ENCODE data around the gene HS1BP3.

DNA sequence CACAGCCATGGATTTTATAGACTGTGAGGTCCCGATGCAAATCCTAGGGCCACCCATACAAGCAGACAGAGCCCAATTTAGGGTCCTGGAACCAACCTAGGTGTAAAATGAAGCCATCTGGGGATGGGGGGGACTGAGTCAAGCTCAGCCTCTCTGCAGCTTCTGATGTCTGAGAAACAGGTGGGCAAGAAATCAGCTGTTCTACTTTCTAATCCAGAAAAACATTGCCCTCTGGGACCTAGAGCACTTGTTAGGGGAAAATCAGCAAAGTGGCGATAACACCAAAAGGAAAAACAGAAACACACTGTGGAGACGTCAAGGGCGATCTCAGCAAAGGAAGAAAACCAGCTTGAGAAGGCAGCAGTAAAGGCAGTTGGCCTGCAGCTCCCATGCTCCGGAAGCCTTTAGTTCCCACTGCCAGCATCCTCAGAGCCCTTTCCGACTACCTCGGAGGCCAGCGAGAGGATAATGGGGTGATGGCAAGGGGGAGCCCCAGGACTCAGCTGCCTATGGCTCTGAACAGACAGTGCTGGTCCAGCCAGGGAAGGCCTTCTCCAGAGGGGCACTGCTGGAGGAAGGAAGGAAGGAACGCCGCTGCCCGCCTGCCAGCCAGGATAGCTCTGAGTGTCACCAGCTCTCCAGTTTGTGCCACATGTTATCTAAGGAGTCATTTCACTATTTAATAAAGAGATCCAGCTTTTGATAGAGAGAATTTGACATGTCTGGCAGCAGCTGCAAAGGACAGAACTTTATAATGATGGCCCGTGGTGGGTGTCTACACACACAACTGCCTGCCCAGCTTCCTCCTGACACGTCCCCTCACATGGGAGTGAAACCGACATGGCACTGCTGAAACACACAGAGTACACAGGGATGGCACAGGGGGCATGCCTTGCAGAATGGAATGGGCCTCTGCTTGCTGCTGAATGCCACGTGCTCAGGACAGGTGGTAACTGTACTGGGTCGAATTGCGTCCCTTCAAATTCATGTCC, 37.7 kb downstream of the HS1BP3 start:
- TF ChIP-seq EGR1 (IDR thresholded peaks at IDR 0.05) (no peak), TAF1 (IDR thresholded peaks at IDR 0.05; ENCODE audit: low read depth) (no peak)
